OCI-LY7 (cell line): ENCODE measurements around the gene STK33. TPM values are rescaled to one million over a fixed set of nuclear protein-coding genes. Genes with fewer than 3 reads are reported as not detected.

ENCODE experiments used
- BruUV-seq: library from RNA; stranded (reverse); fragments of 400-500 nt; replicated peaks from 2 replicates; lab custom pipeline; 2021; lab: Mats Ljungman, UMichigan
- CTCF ChIA-PET: fragments of 300-600 bp; sonication (Branson Sonifier 250); formaldehyde crosslinking; loops from one replicate; lab custom pipeline; 2022; ENCODE audit warnings: antibody characterized with exemption; ENCODE audit not compliant: unreplicated experiment; lab: Charles Lee
- POLR2A ChIA-PET: fragments of 300-600 bp; sonication (Branson Sonifier 250); formaldehyde crosslinking; loops from one replicate; lab custom pipeline; 2022; ENCODE audit warnings: antibody characterized with exemption; lab: Charles Lee
- DNase-seq: peaks from one replicate; pipeline ENCODE4 v3.0.0-alpha.2; 2015; ENCODE audit warnings: low spot score
- H2AFZ ChIP-seq: fragments of 200-600 bp; sonication (generic), shearing (Covaris generic); 2 replicates; pipeline ENCODE4 v1.6.1; 2014; ENCODE audit warnings: mild to moderate bottlenecking, antibody characterized with exemption, low read length, moderate library complexity
- H3K27ac ChIP-seq: fragments of 200-600 bp; sonication (generic); 2 replicates; pipeline ENCODE4 v1.5.1; 2014; ENCODE audit warnings: mixed run types, low read depth, mild to moderate bottlenecking, moderate library complexity, low read length, inconsistent platforms; ENCODE audit not compliant: poor library complexity, severe bottlenecking
- H3K36me3 ChIP-seq: fragments of 200-600 bp; sonication (generic); 2 replicates; pipeline ENCODE4 v1.6.1; 2014; ENCODE audit warnings: mild to moderate bottlenecking, antibody characterized with exemption, low read length, moderate library complexity, mixed read lengths; ENCODE audit not compliant: insufficient read depth
- H3K4me1 ChIP-seq: fragments of 200-600 bp; sonication (generic); 2 replicates; pipeline ENCODE4 v1.5.1; 2014; ENCODE audit warnings: mild to moderate bottlenecking, low read length; ENCODE audit not compliant: insufficient read depth, poor library complexity, severe bottlenecking
- H3K4me2 ChIP-seq: fragments of 200-600 bp; sonication (generic); 2 replicates; pipeline ENCODE4 v1.6.1; 2014; ENCODE audit warnings: mild to moderate bottlenecking, low read length
- H3K4me3 ChIP-seq: fragments of 200-600 bp; sonication (generic); 2 replicates; pipeline ENCODE4 v1.5.1; 2014; ENCODE audit warnings: mild to moderate bottlenecking, low read depth, low read length; ENCODE audit not compliant: poor library complexity, severe bottlenecking
- H3K79me2 ChIP-seq: fragments of 200-600 bp; sonication (generic); 2 replicates; pipeline ENCODE4 v1.6.1; 2016; ENCODE audit warnings: low read depth, mild to moderate bottlenecking, low read length, moderate library complexity, mixed read lengths; ENCODE audit not compliant: insufficient read depth
- H3K9me2 ChIP-seq: fragments of 200-600 bp; sonication (generic); 2 replicates; pipeline ENCODE4 v1.6.1; 2016; ENCODE audit warnings: mild to moderate bottlenecking, low read length, mixed read lengths; ENCODE audit not compliant: insufficient read depth
- H3K9me3 ChIP-seq: fragments of 200-600 bp; sonication (generic); 2 replicates; pipeline ENCODE4 v1.6.1; 2014; ENCODE audit warnings: mild to moderate bottlenecking, mixed run types, low read length, mixed read lengths
- H4K20me1 ChIP-seq: fragments of 200-600 bp; sonication (generic); 2 replicates; pipeline ENCODE4 v1.6.1; 2014; ENCODE audit warnings: mild to moderate bottlenecking, antibody characterized with exemption, low read length, moderate library complexity, mixed read lengths; ENCODE audit not compliant: insufficient read depth
- CTCF ChIP-seq: fragments of 200-600 bp; sonication (generic); conservative IDR thresholded peaks from 2 replicates; pipeline ENCODE4 v1.5.1; 2014; ENCODE audit warnings: mild to moderate bottlenecking, antibody characterized with exemption, low read length, moderate library complexity, mixed read lengths
- EZH2phosphoT487 ChIP-seq: fragments of 200-600 bp; sonication (generic); IDR thresholded peaks from 2 replicates; pipeline ENCODE4 v1.6.1; 2018; ENCODE audit warnings: low read depth, borderline replicate concordance, mild to moderate bottlenecking, mixed run types, antibody characterized with exemption, low read length, moderate library complexity, mixed read lengths
- intact Hi-C: fragments of 100-400 bp; cut with micrococcal nuclease; formaldehyde crosslinking; loops from one replicate; pipeline ENCODE4 v1.10.0; 2022; ENCODE audit not compliant: unreplicated experiment
- total RNA-seq, 2 experiments: library from RNA; depleted of rRNA in 1 of 2; stranded (reverse); fragments of >200 nt in 1 of 2; shearing (Covaris generic) in 1 of 2; gene quantifications; 2 replicates each; pipeline ENCODE4 v1.2.3, GENCODE V29; 2014 to 2022

STK33 gene
- total RNA-seq, 2 experiments from 2014 or later: 0.73 TPM; not detected in 1

- intact Hi-C loops: no loop called here
- no peak for TF ChIP-seq EZH2phosphoT487
- TF ChIP-seq CTCF: no peak
Measured at GRCh38 chr11:8383227-8383626, 210.8 kb downstream of the STK33 start.

GRCh38 chr11:8382436-8383053 is 211.5 kb downstream of the STK33 start:
- POLR2A ChIA-PET: no interaction called here
- no TSS peak for BruUV-seq
- CTCF ChIA-PET: no interaction called here
- no peaks in the 10 kb centered on the region for H3K79me2 ChIP-seq
- intact Hi-C loops: no loop called here
- H3K9me2 ChIP-seq: no peaks in the 10 kb centered on the region
- DNase-seq: no peak
- no peaks in the 10 kb centered on the region for H3K4me1 ChIP-seq
- no peak for TF ChIP-seq CTCF
- no peak for TF ChIP-seq EZH2phosphoT487
- no peaks in the 10 kb centered on the region for H3K9me3 ChIP-seq
- H3K4me2 ChIP-seq: no peak overlapping the region
- H4K20me1 ChIP-seq: no peaks in the 10 kb centered on the region
- no peak overlapping the region for H3K4me3 ChIP-seq
- no peak overlapping the region for H2AFZ ChIP-seq
- H3K27ac ChIP-seq: no peak overlapping the region
- H3K36me3 ChIP-seq: no peaks in the 10 kb centered on the region

More at GRCh38 chr11:8383227-8383626, 210.8 kb downstream of the STK33 start:
- Histone ChIP-seq H3K79me2 (no peaks in the 10 kb centered on the region), H3K4me1 (no peaks in the 10 kb centered on the region), H3K4me2 (no peak overlapping the region), H3K9me2 (no peaks in the 10 kb centered on the region), H2AFZ (no peak overlapping the region), H3K36me3 (no peaks in the 10 kb centered on the region), H3K9me3 (no peaks in the 10 kb centered on the region), H3K4me3 (no peak overlapping the region), H3K27ac (no peak overlapping the region), H4K20me1 (no peaks in the 10 kb centered on the region)
- ChIA-PET CTCF (no interaction called here), POLR2A (no interaction called here)
- BruUV-seq: no TSS peak
- no peak for DNase-seq

- H3K79me2 ChIP-seq: no peaks in the 10 kb centered on the region
- no peak overlapping the region for H3K27ac ChIP-seq
- no peaks in the 10 kb centered on the region for H3K4me1 ChIP-seq
- no peak overlapping the region for H3K4me2 ChIP-seq
- no peaks in the 10 kb centered on the region for H3K36me3 ChIP-seq
- CTCF ChIA-PET: no interaction called here
- intact Hi-C loops: no loop called here
- no peaks in the 10 kb centered on the region for H3K9me2 ChIP-seq
- no peak for DNase-seq
- no peak for TF ChIP-seq CTCF
- TF ChIP-seq EZH2phosphoT487: no peak
- BruUV-seq: no TSS peak
- H3K4me3 ChIP-seq: no peak overlapping the region
- H2AFZ ChIP-seq: no peak overlapping the region
- no peaks in the 10 kb centered on the region for H3K9me3 ChIP-seq
- H4K20me1 ChIP-seq: no peaks in the 10 kb centered on the region
- POLR2A ChIA-PET: no interaction called here
Measured at GRCh38 chr11:8381871-8382396, 212.1 kb downstream of the STK33 start.
